Activated CD8-positive, alpha-beta memory T cell treated with anti-CD3 and anti-CD28 coated beads, Interleukin-2, amount 50 U/mL, for 24 hours (primary cell): Measurements from ENCODE around the gene CRELD1.
"Not testable (repeated sequence)": the region's sequence is repeated elsewhere in the genome, so short reads cannot be mapped to it uniquely, and the experiment has no call there.

Experiments used
- DNase-seq: peaks from one replicate; pipeline ENCODE4 v3.0.0-alpha.2; 2020; ENCODE audit errors: extremely low read depth

The CRELD1 gene, protein sequence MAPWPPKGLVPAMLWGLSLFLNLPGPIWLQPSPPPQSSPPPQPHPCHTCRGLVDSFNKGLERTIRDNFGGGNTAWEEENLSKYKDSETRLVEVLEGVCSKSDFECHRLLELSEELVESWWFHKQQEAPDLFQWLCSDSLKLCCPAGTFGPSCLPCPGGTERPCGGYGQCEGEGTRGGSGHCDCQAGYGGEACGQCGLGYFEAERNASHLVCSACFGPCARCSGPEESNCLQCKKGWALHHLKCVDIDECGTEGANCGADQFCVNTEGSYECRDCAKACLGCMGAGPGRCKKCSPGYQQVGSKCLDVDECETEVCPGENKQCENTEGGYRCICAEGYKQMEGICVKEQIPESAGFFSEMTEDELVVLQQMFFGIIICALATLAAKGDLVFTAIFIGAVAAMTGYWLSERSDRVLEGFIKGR

DNA sequence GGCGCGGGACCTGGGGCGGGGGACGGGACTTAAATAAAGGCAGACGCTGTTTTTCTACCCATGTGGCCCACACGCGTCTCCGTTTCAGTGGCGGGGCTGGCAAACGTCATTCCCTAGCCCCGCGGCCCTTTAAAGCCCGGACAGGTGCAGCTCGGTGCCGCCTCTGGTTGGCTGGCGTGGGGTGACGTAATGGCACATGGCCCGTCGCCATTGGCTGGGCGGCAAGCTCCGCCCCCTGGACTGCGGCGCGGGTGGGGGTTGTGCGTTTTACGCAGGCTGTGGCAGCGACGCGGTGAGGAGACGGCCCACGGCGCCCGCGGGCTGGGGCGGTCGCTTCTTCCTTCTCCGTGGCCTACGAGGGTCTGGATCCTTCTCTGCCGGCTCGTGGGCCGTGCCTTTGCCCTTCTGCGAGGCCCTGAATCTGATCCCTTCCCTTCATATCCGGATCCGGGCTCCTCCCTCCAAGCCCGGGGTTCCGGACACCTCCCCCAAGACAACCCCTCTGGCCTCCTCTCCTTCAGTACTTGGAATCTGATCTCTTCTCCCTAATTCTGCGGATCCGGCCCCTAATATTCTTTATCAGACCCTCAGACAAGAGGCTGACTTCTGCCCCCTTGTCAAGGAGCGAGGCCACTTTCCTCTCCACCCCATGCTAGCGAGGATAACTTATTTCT is at the start of gene CRELD1:
Gene CRELD1, plus strand, starts transcription at position 274 of the 674 bp plus-strand sequence. CDS start 605 bp downstream, outside the sequence.
- peak; percentile 90 for DNase-seq

DNA sequence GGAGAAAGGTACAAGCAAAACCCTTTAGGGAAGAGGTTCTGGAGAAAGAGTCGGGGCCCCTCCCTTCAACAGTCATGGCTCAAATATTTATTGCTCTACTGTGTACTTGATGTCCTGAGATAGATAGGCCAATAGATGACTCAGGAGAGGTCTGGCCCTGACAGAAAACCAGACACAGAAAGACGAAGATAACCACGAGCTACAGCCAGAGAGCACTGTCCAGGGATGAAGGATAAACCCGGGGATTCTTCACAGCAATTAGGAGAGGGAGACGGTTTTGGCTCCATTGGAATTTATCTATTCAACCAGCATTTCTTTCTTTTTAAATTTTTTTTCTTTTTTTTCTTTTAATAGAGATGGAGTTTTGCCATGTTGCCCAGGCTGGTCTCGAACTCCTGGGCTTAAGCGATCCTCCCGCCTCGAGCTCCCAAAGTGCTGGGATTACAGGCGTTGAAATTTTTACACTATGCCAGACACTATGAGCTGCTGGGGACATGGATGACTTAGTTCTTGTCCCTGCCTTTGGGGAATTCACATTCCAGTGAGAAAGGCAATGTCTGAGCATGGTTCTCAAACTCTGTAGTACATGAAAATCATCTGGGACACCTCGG is 49.0 kb upstream of the CRELD1 start:
- no peak for DNase-seq

DNA sequence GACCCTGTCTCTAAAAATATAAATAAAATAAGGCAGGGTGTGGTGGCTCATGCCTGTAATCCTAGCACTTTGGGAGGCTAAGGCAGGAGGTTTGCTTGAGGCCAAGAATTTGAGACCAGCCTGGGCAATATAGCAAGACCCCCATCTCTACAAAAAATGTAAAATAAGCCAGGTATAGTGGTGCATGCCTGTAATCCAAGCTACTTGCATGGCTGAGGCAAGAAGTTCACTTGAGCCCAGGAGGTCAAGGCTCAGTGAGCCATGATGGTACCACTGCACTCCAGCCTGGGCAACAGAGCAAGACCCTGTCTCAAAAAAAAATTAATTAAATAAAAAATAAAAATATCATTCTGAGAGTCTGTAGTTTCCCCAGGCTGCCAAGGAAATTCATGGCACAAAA is 47.3 kb upstream of the CRELD1 start:
- DNase-seq: no peak

DNA sequence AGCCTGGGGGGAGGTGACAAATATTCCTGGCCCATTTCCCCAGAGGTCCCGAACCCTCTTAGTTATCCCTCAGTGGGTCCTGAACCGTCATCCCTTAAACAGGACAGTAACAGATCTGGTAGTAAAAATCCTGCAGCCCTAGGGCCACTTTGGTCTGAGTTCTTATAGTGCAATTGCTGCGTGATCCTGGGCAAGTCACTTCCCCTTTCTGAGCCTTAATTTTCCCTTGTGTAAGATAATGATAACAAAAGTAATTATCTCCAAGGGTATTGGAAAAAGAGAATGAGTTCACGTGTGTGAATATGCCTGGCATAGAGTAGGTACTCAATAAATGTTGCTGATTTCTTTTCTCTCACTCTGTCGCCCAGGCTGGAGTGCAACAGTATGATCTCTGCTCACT is 46.2 kb upstream of the CRELD1 start:
- DNase-seq: no peak

DNA sequence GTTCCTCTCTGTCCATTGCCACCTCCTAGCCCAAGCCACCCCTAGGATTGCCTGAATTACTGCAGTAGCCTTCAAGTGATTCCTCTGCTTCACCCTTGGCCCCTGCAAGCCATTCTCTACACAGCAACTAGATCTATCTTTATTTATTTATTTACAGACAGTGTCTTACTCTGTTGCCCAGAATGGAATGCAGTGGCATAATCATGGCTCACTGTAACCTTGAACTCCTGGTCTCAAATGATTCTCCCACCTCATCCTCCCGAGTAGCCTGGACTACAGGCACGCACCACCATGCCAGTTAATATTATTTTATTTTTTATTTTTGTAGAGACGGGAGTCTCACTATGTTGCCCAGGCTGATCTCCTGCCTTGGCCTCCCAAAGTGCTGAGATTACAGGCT is 45.1 kb upstream of the CRELD1 start:
- no peak for DNase-seq

DNA sequence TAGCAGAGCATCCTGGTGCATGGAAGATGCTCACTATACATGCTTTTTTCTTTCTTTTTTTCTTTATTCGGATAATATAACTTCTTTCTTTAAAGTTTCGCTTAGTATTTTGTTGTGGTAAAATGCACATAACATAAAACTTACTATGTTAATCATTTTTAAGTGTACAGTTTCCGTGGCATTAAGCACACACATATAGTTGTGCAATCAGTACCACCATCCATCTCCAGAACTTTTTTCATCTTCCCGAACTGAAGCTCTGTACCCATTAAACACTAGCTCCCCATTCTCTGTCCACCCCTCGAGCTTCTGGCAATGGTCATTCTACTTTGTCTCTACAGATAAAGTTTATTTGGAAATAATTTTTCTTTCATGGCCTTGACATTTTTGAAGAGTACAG is 44.2 kb upstream of the CRELD1 start:
- DNase-seq: no peak

DNA sequence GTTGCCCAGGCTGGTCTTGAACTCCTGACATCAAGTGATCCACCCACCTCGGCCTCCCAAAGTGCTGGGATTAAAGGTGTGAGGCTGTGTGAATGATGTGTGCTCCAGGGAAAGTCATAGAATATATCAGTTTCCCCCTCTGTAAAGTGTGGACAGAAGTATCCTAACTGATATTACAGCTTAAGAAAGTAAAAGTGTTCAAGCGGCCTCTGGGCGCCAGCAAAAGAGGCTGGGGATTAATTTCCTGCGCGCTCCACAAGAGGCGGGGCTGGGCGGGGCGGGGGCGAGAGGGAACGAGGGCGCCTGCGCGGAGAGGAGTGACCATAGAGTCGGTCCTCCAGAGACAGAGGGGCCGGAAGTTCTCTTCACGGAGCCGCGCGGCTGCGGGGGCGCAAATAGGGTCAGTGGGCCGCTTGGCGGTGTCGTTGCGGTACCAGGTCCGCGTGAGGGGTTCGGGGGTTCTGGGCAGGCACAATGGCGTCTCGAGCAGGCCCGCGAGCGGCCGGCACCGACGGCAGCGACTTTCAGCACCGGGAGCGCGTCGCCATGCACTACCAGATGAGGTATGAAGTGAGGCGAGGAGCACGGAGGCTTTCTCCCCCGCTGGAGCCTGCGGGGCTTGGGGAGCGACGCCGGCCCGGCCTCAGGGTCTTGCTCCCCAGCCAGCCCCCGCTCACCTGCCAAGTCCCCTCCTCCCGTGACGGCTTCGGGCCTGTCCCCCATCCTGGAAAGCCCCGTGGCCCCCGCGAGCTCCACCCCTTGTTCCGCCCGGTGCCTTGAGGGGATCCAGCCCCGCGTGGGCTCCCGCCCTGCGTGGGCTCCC is 43.2 kb upstream of the CRELD1 start, which contains the start of gene JAGN1:
Gene JAGN1, plus strand, starts transcription at position 362 of the 823 bp plus-strand sequence. Its CDS starts 113 bp downstream, at position 475.
- peak; percentile 79 for DNase-seq

DNA sequence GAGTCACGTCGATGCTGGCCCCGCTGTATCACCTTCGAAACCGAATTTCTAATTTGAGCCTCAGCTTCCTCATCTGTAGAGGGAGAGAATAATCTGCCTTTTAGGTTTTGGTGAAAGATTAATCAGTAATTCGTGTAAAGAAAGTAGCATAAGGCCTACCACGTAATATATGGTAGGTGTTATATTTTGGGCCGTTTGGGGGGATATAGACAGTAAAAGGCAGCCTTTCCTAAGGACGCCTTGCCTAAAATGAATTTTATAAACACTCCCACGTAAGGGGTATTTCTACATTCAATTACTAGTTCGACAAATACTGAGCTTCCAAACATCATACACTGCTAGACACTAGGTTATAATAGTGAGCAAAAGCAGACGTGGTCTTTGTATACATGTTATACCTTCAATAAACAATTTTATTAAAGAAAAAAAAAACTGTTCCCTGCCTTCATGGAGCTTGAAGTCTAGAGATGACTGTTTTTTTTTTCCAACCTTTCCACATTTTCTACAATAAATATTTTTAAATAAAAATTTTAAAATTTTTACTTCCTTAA is 42.5 kb upstream of the CRELD1 start:
- no peak for DNase-seq

DNA sequence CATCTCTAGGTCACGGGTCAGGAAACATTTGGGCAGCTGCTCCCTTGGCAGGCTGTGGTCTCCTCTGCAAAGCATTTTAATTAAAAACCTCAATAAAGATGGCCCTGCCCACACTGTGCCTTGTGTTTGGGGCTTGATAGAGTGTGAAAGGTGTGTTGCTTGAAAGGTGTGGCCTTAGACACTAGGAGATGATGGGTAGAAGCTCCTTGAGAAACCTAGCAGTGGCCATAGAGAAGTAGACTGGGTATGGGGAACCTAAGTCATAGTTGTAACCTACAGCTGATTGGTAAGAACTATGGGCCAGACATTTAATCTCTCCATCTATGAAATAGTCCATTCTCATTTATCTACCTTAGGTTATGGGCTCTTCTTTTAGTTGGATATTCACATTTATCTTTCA is 39.9 kb upstream of the CRELD1 start:
- DNase-seq: no peak

DNA sequence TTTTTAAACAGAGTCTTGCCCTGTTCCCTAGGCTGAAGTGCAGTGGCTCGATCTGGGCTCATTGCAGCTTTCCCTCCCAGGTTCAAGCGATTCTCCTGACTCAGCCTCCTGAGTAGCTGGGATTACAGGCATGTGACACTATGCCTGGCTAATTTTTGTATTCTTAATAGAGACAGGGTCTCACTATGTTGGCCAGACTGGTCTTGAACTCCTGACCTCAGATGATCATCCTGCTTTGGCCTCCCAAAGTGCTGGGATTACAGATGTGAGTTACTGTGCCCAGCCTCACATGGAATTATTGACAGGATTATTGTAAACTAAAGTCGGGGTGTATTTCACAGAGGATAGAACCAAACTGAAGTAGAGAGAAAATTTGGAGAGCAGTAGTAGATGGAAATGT is 37.9 kb upstream of the CRELD1 start:
- DNase-seq: not testable (repeated sequence)

DNA sequence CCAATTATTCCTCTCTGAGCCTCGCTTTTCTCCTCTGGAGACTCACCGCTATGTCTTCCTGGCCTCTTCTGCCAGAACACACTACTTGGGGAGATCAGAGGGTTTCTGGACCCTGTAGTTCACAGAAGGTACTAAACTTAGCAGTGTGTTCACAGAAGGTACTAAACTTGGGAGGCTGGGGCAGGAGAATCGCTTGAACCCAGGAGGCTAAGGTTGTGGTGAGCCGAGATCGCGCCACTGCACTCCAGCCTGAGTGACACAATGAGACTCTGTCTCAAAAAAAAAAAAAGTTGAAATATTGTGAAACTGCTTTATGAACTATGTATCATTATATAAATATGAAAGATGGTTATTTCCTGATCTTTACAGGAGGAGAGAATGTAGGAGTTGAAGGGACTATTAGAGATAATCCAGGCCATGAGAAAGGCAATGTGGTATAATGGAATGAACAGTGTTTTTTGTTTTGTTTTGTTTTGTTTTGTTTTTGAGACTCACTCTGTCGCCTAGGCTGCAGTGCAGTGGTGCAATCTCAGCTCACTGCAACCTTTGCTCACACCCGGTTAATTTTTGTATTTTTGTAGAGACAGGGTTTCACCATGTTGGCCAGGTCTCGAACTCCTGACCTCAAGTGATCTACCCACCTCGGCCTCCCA is 36.8 kb upstream of the CRELD1 start:
- not testable (repeated sequence) for DNase-seq

DNA sequence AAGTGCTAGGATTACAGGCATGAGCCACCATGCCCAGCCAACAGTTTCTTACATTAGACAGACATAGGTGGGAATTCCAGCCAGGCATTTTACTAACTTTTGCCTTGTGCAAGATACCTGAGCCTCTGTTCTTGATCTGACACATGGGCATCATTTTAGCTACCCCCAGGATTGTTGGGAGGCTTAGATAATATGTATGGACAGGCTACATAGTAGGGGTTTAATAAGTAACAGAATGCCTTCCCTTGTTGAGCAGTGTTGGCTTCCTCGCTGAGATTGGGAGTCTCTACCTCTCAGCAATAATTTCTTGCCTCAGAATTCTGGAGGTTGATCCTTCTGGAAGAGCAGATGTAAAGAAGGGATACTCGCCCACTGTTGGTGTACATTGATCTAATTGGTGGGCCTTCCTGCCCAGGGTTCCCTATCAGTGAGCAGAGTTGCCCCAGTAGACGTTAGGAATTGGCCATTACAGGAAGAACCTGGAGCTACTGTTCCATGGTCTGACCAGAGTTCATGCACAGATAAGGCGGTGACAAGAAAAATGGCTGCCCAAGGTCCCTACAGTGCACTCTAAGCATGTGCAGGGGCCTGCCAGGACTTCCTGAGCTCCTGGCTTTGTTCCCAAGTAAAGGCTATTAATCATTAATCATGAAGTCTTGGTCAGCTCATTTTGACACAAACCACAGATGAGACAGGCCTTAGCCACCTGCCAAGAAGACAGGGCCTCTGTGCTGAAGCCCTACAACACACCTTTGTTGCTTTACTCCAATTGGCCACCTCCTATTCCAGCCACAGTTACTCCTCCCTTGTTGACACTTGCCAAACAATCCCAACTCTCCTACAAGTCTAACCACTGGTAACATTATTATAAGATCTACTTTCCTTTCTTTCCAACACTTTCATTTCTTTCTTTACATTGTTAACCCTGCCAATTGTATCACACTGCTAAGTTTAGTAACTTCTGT is 35.9 kb upstream of the CRELD1 start:
- no peak for DNase-seq

DNA sequence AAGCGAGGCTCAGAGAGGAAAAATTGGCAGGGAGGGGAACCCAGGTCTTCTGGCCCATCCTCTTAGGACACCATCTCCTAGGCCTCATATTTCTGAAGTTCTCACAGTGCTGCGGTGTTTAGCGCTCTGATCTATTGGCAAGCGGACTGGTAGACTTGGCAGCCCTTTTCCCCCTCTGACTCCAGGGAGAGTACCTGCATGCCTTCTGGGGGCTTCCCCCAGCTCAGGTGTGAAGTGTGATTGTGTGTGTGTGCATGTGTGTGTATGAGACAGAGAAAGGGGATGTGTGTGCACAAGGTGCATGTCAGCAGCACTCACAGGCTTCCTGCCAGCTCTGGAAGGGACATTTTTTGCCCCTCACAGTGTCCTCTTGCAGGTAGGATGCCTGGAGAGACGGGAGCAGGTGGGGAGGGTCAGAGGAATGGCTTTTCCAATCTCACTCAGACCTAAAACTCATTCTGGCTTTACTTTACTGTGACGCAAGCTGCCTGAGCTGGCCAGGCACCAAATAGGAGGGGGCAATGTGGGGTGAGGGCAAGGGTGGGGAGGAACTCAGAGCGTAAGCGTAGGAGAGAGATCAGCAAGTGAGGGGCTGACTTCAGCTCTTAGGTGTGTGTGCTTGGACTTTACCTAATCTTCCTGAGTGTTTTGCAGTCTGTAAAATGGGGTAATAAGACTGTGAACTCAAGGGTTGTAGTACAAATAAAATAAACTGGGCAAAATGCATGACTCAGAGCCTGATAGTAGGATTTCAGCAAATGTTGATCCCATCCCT is 35.0 kb upstream of the CRELD1 start:
- no peak for DNase-seq

DNA sequence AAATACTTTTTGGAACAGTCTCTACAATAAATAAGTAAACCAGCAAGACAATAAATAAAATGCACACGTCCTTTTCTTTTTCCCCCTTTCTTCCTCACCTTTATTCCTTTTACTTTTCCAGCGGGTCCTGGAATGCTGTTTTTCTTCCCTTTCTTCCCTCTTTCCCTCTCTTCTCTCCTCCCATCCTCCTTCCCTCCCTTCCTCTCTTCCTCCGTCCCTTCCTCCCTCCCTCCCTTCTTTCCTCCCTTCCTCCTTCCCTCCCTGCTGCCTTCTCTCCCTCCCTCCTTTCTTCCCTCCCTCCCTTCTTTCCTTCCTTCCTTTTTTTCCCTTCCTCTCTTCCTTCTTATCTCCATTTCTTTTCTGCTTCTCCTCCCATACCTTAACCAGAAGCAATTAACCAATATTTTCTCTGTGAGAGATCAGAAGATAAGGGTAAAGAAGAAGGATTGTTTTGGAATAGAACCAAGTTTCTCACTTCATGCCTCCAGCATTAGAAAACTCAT is 34.3 kb upstream of the CRELD1 start:
- DNase-seq: no peak

DNA sequence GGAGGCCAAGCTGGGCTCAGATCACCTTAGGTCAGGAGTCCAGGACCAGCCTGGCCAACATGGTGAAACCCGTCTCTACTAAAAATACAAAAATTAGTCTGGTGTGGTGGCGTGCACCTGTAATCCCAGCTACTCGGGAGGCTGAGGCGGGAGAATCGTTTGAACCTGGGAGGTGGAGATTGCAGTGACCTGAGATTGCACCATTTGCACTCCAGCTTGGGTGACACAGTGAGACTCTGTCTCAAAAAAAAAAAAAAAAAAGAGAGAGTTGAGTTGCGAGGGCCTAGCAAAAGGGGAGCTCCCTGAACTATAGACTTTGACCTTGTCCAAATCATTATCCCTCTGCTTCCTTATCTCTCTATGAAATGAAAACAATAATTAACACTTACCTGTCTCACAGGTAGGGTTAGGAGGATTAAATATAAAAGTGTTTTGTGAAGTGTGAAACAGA is 32.6 kb upstream of the CRELD1 start:
- DNase-seq: not testable (repeated sequence)

DNA sequence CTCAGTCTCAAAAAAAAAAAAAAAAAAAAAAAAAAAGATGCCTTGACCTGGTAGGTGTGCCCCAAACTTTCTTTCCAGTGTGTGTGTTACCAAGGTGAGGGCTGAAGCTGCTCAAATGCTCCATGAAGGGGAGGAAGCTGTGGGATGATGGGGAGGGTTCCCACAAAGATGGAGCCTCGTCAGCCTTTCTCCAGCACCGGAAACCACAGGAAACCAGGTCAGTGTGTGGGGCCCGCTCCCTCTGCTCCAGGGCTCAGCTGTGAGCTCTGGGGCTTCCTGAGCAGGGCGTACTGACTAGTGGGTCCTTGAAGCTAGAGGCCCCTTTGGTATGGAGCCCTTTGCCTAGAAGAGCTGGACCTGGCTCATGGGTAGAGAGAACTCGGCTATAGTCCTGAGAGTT is 31.7 kb upstream of the CRELD1 start:
- no peak for DNase-seq

DNA sequence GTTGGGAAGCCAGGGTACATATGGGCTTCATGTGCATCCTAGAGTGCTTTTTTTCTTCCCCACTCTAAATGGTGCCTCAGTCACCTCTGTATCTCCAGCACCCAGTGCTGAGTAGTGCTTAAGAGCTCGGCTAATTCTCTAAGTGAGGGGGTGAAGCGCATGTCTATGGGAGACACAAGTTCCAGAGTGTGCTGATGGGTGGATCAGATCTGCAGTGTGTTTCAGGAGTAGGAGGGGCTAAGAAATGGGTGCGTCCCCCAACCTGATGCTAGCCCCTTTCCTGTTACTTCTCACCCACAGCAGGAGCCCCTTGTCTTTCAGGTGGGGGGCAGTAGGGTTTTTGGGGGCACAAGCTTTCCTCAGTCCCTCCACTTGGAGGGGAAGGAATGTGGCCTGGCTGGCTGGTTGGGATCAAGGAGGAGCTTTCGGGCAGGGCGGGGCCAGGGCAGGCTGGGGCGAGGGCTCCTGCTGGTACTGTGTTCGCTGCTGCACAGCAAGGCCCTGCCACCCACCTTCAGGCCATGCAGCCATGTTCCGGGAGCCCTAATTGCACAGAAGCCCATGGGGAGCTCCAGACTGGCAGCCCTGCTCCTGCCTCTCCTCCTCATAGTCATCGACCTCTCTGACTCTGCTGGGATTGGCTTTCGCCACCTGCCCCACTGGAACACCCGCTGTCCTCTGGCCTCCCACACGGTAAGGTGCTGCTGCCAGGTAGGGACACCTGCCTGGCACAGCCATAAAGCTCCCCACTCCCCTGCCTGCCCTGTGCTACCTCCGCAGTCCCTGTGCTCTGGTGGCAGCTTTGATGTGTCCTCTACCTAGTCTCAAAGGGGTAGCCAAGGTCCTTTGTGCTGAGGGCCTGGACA is 31.0 kb upstream of the CRELD1 start, which contains the start of gene IL17RE:
Gene IL17RE, plus strand, starts transcription at position 477 of the 866 bp plus-strand sequence. Its CDS starts 85 bp downstream, at position 562.
- no peak for DNase-seq

DNA sequence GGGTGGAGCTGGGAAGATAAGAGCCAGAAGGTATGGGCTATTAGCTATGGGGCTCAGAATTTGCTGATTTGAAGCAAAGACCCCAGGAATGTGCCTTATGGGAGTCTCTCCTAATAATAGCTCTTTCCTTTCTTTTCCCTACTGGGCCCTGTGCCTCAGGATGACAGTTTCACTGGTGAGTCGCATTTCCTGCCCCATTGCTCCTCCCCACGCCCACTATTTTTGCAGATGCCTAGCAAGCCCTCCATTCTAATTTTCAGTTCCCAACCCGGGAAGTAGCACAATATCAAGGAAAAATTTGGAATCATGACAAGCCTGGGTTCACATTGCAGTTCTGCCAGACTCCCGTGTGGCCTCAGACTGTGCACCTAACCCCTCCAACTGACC is 30.4 kb upstream of the CRELD1 start:
- no peak for DNase-seq
